HG02884 (cell line): ENCODE results near the gene KIN.
"Not testable (repeated sequence)": the region's sequence is repeated elsewhere in the genome, so short reads cannot be mapped to it uniquely, and the experiment has no call there.

Source experiments
- ATAC-seq: cut with Tn5 transposase; IDR thresholded peaks from one replicate; pipeline ENCODE4 v1.9.1; 2021; ENCODE audit warnings: mild to moderate bottlenecking, moderate library complexity; ENCODE audit not compliant: unreplicated experiment

The KIN gene, protein sequence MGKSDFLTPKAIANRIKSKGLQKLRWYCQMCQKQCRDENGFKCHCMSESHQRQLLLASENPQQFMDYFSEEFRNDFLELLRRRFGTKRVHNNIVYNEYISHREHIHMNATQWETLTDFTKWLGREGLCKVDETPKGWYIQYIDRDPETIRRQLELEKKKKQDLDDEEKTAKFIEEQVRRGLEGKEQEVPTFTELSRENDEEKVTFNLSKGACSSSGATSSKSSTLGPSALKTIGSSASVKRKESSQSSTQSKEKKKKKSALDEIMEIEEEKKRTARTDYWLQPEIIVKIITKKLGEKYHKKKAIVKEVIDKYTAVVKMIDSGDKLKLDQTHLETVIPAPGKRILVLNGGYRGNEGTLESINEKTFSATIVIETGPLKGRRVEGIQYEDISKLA

DNA sequence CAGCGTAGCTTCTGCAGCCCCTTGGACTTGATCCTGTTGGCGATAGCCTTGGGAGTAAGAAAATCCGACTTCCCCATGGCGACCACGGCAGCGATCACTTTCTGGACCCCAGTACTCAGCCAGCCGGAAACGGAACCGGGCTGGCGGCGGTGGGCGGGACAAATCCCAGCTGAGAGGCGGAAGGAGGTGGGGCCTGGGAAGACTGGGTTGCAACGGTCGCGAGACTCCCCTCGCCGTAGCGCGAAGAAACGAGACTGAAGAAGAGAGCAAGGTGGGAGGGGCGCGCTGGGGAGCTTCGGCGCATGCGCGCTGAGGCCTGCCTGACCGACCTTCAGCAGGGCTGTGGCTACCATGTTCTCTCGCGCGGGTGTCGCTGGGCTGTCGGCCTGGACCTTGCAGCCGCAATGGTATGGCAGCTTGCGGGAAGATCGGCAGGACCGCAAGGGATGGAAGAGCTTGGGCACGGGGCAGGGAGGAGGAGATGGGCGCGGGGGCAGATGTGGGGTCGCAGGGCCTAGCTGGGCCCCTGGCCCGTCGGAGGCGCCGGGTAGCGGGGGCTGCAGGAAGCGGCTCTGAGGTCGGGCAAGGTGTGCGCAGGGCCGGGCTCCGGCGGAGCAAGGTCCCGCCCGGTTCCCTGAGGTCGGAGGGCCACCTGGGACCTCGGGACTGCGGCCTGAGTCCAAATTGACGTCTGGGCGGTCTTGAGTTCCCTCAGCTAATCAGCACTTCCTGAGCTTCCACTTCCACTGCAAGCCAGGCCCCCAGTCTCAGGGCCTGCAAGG is at the start of gene KIN, which contains the start of gene ATP5F1C:
TSS of gene KIN (minus strand) at position 137 of the 782 bp plus-strand sequence. CDS start at position 77, 60 bp downstream.
TSS of gene ATP5F1C (plus strand) at position 321 of the 782 bp plus-strand sequence. CDS start at position 352, 31 bp downstream.
- peak; percentile 93 for ATAC-seq

DNA sequence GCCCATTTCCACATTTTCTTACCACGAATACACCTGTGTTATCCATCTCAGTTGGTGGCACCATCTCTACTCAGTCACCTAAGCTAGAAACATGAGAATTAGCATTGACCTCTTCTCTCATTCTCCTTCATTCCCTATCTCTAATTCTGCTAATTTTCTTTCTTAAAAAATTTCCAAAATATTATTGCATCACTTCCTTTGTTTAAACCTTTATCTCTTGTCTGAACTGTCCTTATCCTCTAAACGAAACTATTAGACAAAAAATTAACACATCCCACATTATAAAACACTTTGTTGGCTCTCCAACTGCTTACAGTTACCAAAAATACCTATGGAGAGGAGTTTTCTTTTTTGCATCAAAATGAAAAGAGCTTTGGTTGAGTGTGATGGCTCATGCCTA is 48.8 kb upstream of the KIN start:
- ATAC-seq = no peak

DNA sequence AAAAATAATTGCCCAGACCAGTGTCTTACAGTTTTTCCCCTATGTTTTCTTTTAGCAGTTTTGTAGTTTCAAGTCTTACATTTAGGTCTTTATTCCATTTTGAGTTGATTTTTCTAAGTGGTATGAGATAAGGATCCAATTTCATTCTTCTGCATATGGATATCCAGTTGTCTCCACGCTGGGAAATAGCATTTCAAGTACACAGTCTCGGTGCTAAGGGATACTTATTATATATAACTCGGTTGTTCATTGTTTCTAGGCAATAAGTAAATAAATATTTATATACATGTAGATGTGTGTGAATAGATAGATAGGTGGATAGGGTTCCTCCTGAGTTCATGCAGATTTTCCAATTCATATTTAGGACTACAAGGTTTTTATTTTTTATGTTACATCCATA is 46.5 kb upstream of the KIN start:
- ATAC-seq = no peak

DNA sequence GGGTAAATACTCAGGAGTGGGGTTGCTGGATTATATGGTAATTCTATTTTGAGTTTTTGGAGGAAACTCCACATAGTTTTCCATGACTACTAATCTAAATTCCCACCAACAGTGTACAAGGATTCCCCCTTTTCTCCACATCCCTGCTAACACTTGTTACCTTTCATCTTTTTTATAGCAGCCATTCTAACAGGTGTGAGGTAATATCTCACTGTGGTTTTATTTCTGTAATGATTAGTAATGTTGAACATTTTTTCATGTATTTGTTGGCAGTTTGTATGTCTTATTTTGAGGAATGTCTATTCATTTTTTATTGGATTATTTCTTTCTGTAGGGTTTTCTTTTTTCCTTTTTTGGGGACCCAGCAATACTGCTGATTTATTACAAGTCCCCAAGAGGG is 45.4 kb upstream of the KIN start:
- no peak for ATAC-seq

DNA sequence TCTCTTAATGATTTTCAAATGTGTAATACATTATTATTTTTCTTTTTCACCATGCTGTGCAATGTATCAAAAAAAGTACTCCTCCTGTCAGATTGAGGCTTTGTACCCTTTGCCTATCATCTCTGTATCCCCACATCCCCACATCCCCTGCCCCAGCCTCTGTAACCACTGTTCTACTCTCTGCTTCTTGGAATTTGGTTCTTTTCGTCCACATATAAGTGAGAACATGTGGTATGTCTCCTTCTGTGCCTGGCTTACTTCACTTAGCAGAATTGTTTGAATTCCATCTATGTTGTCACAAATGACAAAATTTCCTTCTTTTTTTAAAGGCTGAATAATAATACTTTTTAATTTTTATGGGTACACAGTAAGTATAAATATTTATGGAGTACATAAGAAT is 44.3 kb upstream of the KIN start:
- ATAC-seq = no peak

DNA sequence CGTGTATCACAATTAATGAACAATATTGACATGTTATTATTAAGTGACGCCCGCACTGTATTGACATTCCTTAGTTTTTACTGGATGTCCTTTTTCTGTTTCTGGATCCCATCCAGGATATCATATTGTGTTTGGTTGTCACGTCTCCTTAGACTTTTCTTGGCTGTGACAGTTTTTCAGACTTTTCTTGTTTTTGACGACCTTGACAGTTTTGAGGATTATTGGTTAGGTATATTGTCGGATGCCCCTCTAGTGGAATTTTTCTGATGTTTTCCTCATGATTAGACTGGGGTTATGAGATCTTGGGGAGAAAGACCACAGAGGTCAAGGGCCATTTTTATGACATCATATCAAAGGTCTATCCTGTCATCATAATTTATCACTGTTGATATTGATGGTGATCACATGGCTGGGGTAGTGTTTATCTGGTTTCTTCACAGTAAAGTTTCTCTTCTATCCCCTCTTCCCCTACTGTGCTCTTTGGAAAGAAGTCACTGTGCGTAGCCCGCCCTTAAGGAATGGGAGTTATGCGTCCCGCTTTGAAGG is 41.6 kb upstream of the KIN start:
- ATAC-seq = no peak

DNA sequence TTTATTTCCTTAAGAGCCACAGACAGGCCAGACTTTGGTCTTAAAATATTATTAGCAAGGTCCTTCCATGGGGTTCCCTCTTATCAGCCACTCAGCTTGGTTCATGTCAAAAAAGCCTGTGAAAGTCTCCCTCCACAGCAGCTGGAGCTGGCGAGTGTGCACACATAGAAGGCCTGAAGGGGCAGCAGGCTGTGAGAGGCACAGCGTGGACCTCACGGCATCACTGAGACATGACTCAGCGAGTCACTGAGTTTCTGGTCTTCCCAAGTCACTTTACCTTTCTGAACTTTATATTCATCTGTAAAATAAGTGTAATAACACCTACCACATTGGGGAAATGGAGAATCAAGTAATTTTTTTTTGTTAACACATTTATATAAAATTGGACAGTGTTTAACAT is 39.2 kb upstream of the KIN start:
- ATAC-seq = no peak

DNA sequence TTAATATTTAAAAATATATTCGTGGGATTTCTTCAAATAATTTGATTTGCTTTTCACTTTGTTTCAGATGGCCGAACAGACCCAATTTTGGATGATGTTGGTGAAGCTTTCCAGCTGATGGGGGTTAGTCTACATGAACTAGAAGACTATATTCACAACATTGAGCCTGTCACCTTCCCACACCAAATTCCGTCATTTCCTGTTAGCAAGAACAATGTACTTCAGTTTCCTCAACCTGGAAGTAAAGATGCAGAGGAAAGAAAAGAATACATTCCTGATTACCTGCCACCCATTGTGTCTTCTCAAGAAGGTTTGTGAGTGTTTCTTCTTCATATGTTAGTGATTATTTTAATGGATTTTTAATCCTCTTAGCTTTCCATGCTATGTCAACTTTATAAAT is 36.5 kb upstream of the KIN start:
- ATAC-seq = no peak

DNA sequence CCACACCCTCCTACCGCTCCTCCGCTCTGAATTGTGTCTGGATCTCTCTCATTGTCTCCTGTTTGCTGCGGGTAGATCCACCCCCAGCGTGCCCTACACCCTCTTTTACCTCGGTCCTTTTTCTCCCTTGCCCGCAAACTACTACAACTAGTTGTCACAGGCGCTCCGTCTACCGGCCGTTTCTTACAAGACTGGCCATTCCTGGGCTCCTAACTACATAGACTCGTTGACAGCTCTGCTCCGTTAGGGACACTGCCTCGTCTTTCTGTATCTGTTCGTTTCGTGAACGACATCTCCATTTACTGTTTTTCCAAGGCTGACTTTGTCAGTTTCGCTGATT is 31.3 kb upstream of the KIN start:
- peak; percentile 43 for ATAC-seq

DNA sequence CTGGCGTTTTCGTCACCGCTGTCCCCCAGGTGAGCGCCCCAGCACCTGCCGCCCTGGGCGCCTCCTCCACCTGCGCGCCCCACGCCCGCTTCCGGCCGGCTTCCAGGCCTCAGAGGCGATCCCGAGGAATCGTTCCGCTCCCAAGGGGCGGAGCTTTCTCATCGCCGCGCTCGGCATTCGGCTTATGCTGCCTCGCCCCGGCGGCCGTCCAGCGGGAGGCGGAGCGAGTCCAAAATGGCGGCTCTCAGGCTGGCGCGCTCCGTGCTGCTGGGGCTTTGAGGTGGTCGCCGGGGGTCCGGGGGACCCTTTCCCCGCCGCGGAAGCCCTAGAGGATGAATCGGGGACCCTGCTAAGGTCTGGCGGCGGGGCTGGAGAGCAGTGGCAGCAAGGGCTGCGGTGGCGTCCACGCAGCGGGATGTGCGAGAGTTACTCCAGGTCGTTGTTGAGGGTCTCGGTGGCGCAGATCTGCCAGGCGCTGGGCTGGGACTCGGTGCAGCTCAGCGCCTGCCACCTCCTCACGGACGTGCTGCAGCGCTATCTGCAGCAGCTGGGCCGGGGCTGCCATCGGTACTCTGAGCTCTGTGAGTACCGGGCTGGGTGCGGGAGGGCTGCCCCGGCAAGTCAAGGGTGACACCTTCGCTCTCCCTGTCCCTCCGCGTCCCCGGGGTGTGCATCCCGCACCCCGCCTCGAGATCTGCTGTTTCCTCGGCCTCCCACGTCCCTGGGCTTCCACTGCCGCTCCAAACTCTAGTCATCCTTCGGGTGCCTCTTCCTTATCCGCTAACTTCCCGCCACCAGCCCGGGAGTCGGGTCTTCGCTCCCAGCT is 30.7 kb upstream of the KIN start, which contains the start of gene TAF3:
TSS of gene TAF3 (plus strand) at position 211 of the 826 bp plus-strand sequence. CDS start at position 416, 205 bp downstream.
- ATAC-seq = peak; percentile 77

DNA sequence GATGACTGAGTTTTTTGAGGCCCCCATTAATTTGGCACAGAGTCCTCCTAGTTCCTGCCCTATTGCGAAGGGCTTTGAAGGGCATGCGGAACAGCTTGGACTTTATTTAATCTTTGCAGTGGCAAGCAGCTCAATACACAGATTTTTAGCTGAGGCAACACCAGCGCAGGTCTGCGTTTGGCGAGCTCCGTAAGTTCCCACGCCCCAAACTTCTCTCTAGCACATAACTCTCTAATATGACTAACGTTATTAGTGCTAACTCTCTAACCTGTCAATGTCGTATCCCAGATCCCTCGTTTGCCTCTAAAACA is 30.1 kb upstream of the KIN start:
- ATAC-seq = peak; percentile 9

DNA sequence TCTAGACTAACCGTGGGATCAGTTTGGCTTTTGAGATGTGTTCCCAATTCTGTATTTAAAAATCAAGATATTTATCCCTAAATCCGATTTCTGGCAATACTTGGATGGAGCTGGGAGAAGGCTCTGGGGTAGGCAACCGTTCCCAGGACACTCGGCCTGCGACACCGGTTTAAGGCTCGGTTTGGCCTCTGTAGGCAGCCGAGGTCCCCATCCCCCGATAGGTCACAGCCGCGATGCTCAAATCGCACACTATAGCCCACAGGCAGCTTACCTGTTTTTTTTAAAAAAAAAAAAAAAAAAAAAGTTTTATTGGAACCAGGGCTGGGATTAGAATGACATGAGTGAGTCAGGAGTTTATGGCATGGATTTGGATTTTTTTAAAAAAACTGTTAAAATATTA is 29.8 kb upstream of the KIN start:
- ATAC-seq = no peak

DNA sequence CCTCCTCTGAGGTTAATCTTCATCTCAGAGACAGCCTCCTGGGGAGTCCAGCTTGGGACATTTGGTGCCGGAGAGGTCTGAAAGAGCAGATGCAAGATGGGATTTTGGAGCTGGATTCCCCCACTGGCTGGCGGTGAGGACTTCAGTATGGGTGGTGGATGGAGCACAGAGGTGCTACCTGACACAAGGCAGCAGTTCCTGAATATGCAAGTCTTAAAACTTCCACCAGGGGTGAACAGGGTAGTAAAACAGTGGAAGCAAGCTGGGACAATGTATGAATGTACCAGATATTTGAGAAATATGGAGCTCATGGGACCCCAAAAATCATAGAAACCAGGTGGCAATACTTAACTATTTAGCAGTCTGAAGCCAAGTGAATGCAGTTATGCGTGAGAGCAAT is 25.7 kb upstream of the KIN start:
- ATAC-seq = no peak

DNA sequence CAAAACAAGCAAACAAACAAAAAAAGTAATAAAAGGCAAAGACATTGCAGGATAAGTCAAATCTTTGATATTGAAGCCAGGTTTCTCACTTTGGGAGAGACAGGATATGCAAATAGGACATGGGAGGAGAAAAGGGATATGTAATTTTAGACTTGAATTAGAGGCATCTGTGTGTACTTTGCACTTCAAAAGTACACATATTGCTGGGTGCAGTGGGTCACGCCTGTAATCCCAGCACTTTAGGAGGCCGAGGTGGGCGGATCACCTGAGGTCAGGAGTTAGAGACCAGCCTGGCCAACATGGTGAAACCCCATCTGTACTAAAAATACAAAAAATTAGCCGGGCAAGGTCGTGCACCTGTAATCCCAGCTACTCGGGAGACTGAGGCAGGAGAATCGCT is 23.9 kb upstream of the KIN start:
- ATAC-seq = not testable (repeated sequence)

DNA sequence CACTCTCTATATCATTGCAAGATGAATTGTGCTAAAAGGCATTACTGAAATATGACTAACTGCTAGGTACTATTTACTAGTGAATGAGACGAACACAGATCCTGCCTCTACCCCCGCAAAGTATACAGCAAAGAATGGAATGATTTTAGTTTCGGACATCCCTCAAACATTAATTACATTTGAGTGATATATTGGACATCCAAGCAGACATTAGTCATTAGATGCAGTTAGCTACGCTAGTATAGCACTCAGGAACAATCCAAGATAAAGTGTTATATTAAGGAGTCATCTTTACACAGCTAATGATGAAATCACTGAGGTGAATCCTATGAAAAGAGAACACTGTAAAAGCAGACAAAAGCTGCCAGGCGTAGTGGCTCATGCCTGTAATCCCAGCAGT is 23.2 kb upstream of the KIN start:
- ATAC-seq = no peak

DNA sequence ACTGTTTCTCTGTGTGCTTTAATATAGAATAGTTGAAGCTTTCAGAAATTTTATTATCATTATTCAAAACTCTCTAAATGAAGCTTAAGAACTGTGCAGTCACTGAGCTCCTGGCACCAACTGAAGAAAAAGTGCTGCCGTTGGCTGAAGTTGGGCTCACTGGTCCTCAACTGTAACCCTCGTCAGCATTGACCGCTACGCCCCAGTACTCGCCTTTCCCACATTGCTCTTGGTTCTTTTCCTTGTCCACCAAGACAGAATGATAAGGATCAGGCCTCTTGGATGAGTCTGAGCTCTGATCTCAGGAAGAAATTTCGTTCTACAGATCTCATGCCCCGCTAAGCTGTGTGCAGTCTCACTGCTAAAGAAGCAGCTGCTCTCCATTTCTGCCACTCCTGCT is 22.6 kb upstream of the KIN start:
- no peak for ATAC-seq

DNA sequence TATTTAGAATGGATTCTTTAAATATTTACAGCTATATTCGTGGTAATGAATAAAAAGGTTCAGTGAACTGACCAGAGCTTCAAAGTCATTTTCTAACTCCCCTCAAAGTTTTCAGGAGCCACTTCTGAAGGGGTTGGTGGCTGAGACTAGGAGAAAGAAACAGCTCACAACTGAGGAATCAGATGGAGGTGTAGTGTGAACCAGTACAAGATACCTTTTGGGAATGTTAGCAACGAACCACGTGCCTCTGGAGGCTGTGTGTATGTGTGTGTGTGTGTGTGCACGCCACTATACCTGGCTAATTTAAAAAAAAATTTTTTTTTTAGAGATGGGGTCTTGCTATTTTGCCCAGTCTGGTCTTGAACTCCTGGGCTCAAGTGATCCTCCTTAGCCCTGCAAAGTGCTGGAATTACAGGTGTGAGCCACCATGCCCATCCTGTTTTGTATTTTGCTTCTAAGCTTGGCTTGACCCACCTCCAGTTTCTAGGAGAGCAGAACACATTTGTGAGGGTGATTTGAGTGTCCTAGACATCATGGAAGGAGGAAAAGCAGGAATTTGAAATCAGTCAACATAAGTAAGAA is 21.0 kb upstream of the KIN start:
- no peak for ATAC-seq

DNA sequence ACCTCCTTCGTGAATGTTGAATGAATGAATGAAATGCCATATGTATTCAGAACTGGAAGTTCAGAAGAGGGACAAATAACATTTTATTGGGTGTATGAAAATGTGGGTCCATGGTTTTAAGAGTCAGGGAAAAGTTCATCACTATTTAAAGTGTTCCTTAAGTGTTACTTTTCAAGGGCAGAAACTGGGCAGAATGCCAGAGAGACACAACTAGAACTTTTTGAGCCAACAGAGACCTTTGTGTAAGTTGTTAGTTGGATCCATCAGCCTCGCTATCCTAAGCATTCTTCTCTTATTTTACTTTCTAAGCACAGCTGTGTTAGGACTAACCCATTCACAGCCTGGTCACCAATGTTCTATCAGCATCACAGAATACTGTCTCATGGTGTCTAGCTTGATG is 16.9 kb upstream of the KIN start:
- no peak for ATAC-seq

DNA sequence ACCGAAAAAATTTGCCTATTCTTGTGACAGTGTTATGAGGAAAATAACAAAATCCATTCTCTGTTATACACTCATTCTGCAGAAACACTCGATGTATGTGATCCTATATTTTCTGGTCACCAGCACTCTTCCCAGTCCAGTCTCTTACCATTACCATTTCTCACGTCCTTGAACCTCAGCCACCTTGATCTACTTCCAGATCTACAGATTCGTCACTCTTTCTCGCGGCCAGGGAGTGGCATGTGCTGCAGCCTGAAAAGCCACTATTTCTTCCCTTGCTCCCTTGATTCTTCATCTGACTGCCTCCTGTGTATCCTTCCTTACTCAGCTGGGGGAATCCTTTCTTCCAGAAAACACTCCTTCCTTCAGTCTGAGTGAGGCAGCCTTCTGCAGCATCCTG is 16.4 kb upstream of the KIN start:
- ATAC-seq = no peak

DNA sequence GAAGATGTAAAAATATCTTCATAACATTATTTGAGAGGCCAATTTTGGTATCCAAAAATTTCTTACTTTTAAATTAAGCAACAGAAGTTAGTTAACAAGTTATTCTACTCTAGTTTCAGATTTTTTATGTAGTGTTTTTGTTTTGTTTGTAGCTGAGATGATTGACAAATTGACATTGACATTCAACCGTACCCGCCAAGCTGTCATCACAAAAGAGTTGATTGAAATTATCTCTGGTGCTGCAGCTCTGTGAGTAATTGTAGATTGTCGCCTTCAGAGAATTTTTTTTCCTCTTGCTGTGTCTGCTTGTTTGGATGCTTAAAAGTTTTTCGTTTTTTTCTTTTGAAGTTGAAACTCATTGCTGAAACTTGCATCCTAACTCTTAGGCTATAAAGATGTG is 14.8 kb upstream of the KIN start:
- no peak for ATAC-seq

DNA sequence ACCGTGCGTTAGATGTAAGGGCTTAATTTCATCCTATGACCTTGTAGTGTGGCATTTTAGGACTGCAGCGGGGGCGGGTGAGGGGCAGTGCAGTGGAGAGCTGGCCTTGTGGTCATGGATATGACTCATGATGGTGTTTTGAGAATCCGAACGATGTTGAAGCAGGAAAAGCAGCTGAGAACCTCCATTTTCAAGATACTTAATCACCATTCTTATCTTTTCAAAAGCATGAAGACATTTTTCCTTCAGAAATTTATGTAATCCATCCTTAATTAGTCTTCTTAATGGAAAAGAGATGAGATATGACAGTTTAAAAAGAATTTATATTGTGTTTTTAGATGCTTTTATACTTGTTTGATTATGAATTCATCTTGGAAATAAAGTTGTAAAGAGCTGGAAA is 9.8 kb upstream of the KIN start:
- ATAC-seq = no peak
